Suppressor macrophage treated with lipopolysaccharide for 4 hours (primary cell): Measurements from ENCODE around the gene FOXP1.

Experiments used
- DNase-seq: peaks from one replicate; pipeline ENCODE4 v3.0.0-alpha.2; 2020

FOXP1 gene

DNA sequence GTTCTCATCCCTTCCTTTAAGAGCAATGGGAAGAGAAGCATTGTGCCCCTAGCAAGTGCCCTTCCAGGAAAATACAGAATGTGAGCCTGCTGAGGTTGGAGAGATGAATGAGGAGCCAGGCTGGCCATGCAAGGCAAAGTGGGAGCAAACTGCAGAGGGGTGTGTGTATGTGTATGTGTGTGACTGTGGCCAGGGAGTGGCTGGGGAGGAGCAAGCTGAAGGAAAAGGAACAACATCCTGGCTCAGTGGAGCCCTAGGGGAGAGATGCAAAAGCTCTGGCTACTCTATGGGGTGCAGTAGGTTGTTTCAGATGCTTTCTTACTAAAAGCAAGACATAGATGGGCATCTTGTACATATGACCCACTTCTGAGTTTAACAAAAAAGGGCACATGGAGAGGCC, 20.6 kb downstream of the FOXP1 start:
- no peak for DNase-seq

DNA sequence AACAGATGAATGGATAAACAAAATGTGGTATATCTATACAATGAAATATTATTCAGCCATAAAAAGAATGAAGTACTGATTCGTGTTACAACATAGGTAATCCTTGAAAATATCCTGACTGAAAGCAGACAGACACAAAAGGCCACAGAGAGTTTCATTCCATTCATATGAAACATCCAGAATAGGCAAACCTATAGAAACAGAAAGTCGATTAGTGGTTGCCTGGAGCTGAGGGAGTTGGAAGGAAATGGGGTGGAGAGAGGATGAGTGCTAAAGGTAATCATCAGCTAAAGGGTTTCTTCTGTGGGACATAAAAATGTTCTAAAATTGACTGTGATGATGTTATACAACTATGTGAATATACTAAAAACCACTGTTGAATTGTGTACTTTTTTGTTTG, 22.9 kb downstream of the FOXP1 start:
- DNase-seq = no peak

DNA sequence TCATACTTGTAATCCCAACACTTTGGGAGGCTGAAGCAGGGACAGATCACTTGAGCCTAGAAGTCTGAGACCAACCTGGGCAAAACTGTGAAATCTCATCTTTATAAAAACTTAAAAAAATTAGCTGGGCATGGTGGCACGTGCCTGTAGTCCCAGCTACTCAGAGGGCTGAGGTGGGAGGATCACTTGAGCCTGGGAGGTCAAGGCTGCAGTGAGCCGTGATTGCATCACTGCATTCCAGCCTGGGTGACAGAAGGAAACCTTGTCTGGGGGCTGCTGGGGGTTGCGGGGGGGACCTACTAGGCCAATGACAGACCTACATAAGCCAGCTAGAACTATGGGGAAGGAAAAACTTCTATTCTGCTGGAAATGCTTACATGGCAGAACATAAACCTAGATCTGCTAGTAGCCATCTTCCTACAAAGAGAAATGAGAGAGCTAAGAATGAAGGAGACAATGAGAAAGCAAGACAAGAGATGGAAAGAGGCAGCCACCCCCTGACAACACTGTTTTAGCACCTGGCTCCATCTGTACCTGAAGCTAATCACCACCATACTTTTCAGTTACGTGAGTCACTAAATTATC, 23.9 kb downstream of the FOXP1 start:
- no peak for DNase-seq

GRCh38 chr3:71559021-71559420, 24.5 kb downstream of the FOXP1 start:
- DNase-seq = no peak

DNA sequence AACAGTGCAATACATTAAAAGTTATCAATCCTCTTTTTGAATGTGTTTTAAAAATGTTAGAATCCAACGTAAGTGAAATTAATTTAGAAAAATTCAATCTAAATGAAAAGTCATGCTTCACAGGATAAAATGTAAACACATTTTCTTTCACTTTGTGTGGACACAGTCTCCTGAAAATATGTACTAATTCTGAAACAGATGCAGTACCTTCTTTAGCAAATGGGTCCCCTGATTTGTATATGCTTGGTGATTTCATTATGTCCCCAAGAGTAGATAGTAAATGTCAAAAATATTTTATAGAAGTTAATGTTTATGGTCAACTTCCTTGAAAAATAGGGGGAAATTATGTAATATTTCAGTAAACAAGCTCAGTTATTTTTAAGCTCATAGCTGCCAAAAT, 28.9 kb downstream of the FOXP1 start:
- no peak for DNase-seq

- peak; percentile 52 for DNase-seq
Measured at GRCh38 chr3:71551311-71551919, 32.1 kb downstream of the FOXP1 start.

- no peak for DNase-seq
Measured at GRCh38 chr3:71549951-71550350, 33.6 kb downstream of the FOXP1 start.

GRCh38 chr3:71548705-71549384, 34.7 kb downstream of the FOXP1 start:
- DNase-seq = peak; percentile 22

DNA sequence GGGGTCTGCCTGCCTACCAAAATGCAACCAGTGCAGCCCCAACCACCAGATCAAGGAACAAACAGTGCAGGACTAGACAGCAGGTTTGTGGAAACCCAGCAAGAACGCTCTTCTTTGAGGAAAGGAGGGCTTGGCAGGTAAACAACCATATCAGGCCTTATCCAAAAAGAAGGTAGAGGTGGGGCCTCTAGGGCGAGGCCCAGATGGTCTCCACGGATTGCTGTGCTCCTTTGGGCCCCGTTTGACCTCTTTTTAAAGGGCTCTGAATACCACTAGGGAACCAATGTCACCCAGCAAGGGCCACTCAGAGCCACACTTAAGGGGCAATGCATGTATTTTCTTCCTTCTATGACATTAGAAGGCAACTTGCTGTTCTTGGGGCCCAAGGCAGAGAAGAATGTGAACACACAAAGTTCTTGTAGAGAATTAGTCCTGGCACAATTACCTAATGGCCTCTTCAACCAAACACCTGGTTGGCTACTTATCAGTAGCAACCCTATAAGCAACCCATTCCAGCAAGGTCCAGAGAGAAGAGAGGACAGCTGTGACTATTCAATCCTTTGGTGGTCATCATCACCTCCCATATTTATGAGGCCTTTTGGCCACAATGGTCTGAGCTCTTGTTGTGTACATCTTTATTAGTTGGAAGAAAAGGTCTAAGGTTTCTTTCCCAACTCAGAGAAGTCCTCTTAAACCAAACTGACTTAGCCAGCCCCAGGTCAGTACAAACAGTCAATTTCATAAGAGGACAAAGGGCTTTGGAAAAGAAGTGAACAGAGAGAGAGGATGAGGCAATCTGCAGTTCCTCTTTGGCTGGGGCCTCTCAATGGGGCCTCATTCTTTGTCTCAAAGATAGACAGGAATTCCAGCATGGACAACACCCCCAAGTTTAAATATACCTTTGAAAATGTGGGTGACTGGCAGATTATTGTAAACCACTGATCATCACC, 36.0 kb downstream of the FOXP1 start:
- peak; percentile 76 for DNase-seq

GRCh38 chr3:71546821-71547220, 36.7 kb downstream of the FOXP1 start:
- peak; percentile 37 for DNase-seq

GRCh38 chr3:71545330-71545729, 38.2 kb downstream of the FOXP1 start:
- no peak for DNase-seq

DNA sequence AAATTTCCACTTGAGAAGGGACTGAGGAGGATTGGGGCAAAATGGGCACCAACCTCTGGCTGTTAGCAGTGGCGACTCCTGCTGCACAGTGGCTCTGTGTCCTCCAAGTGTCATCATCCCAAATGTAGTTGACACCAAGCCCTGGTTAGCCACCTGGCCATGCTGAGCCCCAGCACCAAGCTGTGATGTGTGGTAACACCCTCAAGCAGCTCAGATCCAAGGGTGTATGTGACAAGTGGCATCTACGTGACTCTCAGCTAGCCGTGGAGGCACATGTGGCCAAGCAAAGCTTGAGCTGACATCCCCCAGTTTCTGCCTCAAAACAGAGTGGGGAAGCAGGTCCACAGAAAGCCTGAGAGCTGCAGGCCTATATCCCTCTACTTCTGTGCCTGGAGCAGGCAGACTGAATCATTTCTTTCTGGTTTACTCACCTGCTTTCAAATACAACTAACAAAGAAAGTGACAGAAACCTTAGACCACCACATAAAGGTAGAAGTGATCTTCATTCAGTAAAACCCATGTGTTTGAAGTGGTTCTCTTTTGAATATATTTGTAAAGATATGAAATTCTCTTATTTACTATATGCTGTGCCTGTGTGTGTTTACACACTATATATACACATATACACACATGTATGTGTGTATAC, 40.0 kb downstream of the FOXP1 start:
- DNase-seq = no peak

DNA sequence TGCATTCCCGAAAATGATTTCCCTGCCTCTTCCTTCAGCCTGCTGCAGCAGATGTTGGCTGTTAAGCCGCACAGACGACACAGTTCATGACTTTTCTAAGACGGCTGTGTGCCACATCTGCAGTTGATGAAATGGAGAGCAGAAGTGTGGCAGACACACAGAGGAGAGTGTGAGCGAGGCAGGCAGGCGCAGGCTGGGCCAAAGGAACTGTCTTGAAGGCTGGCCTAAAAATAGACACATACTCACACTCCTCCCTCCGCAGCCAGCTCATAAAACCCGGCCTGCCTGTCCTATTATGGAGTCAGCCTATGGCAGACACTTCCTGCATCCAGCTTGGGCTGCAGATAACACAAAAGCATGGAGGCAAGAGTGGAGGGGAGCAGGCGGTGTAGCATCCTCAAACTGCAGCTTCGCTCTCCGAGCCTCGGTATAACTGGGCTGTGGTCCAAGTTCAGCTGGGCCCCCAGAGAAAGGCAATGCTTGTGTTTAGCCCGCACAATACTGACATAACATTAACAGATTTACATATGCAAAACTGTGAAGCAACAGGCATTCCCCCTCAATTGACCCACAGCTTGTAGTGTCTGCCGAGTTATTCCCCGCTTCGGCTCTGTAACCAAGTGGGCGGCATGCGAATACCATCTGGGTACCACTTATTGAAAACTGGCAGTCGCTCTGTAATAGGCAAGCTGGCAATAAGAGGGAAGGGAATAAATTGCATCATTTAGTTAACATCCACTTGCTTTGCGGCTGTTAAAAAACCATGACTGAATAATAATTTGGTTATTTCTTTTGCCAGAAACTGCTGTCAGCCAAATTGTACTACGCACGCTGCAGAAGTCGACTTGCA, 40.8 kb downstream of the FOXP1 start:
- peak; percentile 82 for DNase-seq

- no peak for DNase-seq
Measured at GRCh38 chr3:71541313-71541712, 42.2 kb downstream of the FOXP1 start.

DNA sequence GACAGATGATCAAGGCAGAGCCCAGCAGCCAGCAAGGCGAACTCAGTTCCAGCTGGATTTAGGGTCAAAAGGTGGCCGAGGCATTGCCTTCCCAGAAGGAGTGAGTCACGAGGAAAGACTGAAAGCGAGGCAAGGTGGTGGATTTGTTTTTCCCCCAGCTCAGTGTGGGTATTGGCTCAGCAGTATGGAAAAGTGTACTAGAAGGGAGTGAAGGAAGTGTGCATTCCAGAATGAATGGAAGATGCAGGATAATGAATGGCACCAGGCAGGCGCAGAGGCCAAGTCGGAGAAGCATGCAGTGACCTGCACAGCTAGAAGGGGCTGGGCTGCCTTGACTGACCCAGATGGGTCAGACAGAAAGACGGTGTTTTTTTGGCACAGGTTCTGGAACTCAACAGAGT, 46.3 kb downstream of the FOXP1 start:
- DNase-seq = no peak

GRCh38 chr3:71536376-71536965, 47.1 kb downstream of the FOXP1 start:
- DNase-seq = no peak

- no peak for DNase-seq
Measured at GRCh38 chr3:71533588-71533987, 49.9 kb downstream of the FOXP1 start.

DNA sequence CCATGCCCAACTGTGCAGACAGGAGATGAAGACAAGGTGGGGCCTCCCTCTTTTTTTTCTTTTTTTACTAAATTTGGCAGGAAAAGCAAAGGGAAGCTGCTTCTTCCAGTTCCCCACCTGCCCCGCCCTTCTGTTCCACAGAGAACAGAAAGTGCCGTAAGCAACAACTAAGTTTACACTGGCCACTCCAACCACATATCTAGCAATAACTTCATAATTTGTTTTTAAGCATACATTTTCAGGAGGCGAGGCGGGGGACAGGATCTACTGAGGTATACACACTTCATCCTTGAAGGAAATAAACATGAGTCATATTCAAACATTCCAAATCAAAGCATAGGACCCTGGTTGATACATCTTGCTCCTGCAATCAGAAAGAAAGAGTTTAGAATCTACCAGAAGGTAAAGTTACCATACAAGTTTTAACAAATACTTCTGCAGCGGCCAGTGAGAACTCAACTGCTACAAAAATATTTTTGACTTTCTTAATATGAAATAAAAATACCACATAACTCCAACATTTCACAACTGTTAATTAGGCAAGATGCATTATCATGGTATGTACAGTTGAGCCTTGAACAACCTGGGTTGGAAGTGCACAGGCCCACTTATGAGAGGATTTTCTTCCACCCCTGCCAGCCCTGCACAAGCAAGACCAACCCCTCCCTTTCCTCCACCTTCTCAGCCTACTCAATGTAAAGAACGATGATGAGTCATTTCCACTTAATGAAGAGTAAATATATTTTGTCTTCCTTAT, 50.7 kb downstream of the FOXP1 start:
- DNase-seq = peak; percentile 14

GRCh38 chr3:71530903-71531530, 52.5 kb downstream of the FOXP1 start:
- no peak for DNase-seq

GRCh38 chr3:71528816-71529215, 54.7 kb downstream of the FOXP1 start:
- DNase-seq = no peak
